GM23248 (cell line): Measurements from ENCODE around the gene C8G.

Experiments used
- EZH2 ChIP-seq: fragments of 200-600 bp; sonication (generic); IDR thresholded peaks from 2 replicates; pipeline ENCODE4 v1.6.1; 2018; ENCODE audit warnings: antibody characterized with exemption, mild to moderate bottlenecking; ENCODE audit not compliant: insufficient read depth, poor library complexity, severe bottlenecking
- EZH2phosphoT487 ChIP-seq: fragments of 200-600 bp; sonication (generic); IDR thresholded peaks from 2 replicates; pipeline ENCODE4 v1.6.1; 2018; ENCODE audit warnings: antibody characterized with exemption, moderate library complexity, mild to moderate bottlenecking, low read depth; ENCODE audit not compliant: insufficient read depth

- no peak for TF ChIP-seq EZH2phosphoT487
- TF ChIP-seq EZH2: no peak
Measured at GRCh38 chr9:136951541-136952320, 6.7 kb downstream of the C8G start, which contains the start of gene LCN12.
